GM19452 (cell line): ENCODE results near the gene RRAD.

Experiments used
- ATAC-seq: cut with Tn5 transposase; IDR thresholded peaks from one replicate; pipeline ENCODE4 v1.9.1; 2021; ENCODE audit not compliant: unreplicated experiment

The RRAD gene

GRCh38 chr16:66934138-66934838 lies 9.0 kb upstream of the RRAD start, which contains the start of gene CIAO2B:
TSS of gene CIAO2B (minus strand) at chr16:66934402. CDS start at chr16:66934364, 38 bp downstream.
- peak; percentile 81 for ATAC-seq

- ATAC-seq = peak; percentile 10
Measured at GRCh38 chr16:66933776-66934137, 8.4 kb upstream of the RRAD start.

GRCh38 chr16:66932076-66932475 lies 6.7 kb upstream of the RRAD start:
- no peak for ATAC-seq

- ATAC-seq = no peak
Measured at GRCh38 chr16:66931665-66932064, 6.3 kb upstream of the RRAD start.

- ATAC-seq = no peak
Measured at GRCh38 chr16:66930189-66930588, 4.9 kb upstream of the RRAD start.

- no peak for ATAC-seq
Measured at GRCh38 chr16:66928702-66929388, 3.5 kb upstream of the RRAD start.

- ATAC-seq = no peak
Measured at GRCh38 chr16:66927918-66928649, 2.7 kb upstream of the RRAD start.

- no peak for ATAC-seq
Measured at GRCh38 chr16:66926961-66927436, 1.7 kb upstream of the RRAD start.

- no peak for ATAC-seq
Measured at GRCh38 chr16:66926171-66926947, 1.0 kb upstream of the RRAD start.

GRCh38 chr16:66924527-66925321 lies 611 bp downstream of the RRAD start:
- no peak for ATAC-seq

- ATAC-seq = no peak
Measured at GRCh38 chr16:66923866-66924265, 1.5 kb downstream of the RRAD start.

- ATAC-seq = no peak
Measured at GRCh38 chr16:66923247-66923731, 2.0 kb downstream of the RRAD start.

- ATAC-seq = no peak
Measured at GRCh38 chr16:66921729-66922450, 3.4 kb downstream of the RRAD start.

- no peak for ATAC-seq
Measured at GRCh38 chr16:66920924-66921680, 4.2 kb downstream of the RRAD start.

GRCh38 chr16:66920299-66920590 lies 5.1 kb downstream of the RRAD start:
- no peak for ATAC-seq

GRCh38 chr16:66919569-66920298 lies 5.6 kb downstream of the RRAD start:
- ATAC-seq = no peak

- no peak for ATAC-seq
Measured at GRCh38 chr16:66918803-66919568, 6.3 kb downstream of the RRAD start, which contains the start of gene CDH16. TSS of gene CDH16 (minus strand) at chr16:66918885. CDS start at chr16:66918065, 820 bp downstream.
